ENCODE measurements around the gene SLF2.

Gene SLF2

GRCh38 chr10:101000127-101000914 is 87.6 kb downstream of the SLF2 start:
- DNase-seq (ENCODE audit: low read depth) = no peak

- no peak for DNase-seq (ENCODE audit: low read depth)
These were observed 88.3 kb downstream of the SLF2 start for GRCh38 chr10:101000915-101001658.

GRCh38 chr10:101001659-101002035 is 88.9 kb downstream of the SLF2 start:
- no peak for DNase-seq (ENCODE audit: low read depth)

- no peak for DNase-seq (ENCODE audit: low read depth)
These were observed 89.7 kb downstream of the SLF2 start for GRCh38 chr10:101002456-101002855.

GRCh38 chr10:101003639-101004206 is 91.0 kb downstream of the SLF2 start:
- no peak for DNase-seq (ENCODE audit: low read depth)

GRCh38 chr10:101005361-101005760 is 92.6 kb downstream of the SLF2 start:
- DNase-seq (ENCODE audit: low read depth) = no peak

GRCh38 chr10:101005869-101006567 is 93.3 kb downstream of the SLF2 start:
- DNase-seq (ENCODE audit: low read depth) = no peak

- DNase-seq (ENCODE audit: low read depth) = no peak
These were observed 93.9 kb downstream of the SLF2 start for GRCh38 chr10:101006593-101007098.

GRCh38 chr10:101007099-101007711 is 94.4 kb downstream of the SLF2 start:
- no peak for DNase-seq (ENCODE audit: low read depth)

- no peak for DNase-seq (ENCODE audit: low read depth)
These were observed 95.4 kb downstream of the SLF2 start for GRCh38 chr10:101007915-101008822.

GRCh38 chr10:101008823-101009423 is 96.2 kb downstream of the SLF2 start:
- no peak for DNase-seq (ENCODE audit: low read depth)

GRCh38 chr10:101010329-101010728 is 97.6 kb downstream of the SLF2 start:
- DNase-seq (ENCODE audit: low read depth) = no peak

GRCh38 chr10:101011517-101012423 is 99.0 kb downstream of the SLF2 start:
- DNase-seq (ENCODE audit: low read depth) = no peak

- peak; percentile 35 for DNase-seq (ENCODE audit: low read depth)
These were observed 100.0 kb downstream of the SLF2 start for GRCh38 chr10:101012525-101013364.

- no peak for DNase-seq (ENCODE audit: low read depth)
These were observed 100.6 kb downstream of the SLF2 start for GRCh38 chr10:101013365-101013825.

- DNase-seq (ENCODE audit: low read depth) = peak; percentile 64
These were observed 101.6 kb downstream of the SLF2 start for GRCh38 chr10:101014230-101014884.
